GM13977 (cell line): Measurements from ENCODE around the gene BARX2.

ENCODE experiments used
- DNase-seq: peaks from one replicate; pipeline ENCODE4 v3.0.0; 2012; ENCODE audit warnings: low spot score
- CTCF ChIP-seq: IDR thresholded peaks from 2 replicates; pipeline ENCODE4 v1.5.1; 2012; ENCODE audit warnings: mild to moderate bottlenecking, control low read depth; ENCODE audit not compliant: insufficient read depth; ENCODE audit errors: extremely low read depth, missing control alignments
- in situ Hi-C: fragments of 300-500 bp; cut with MboI; formaldehyde crosslinking; loops from one replicate; pipeline ENCODE4 v1.12.0; 2022; ENCODE audit warnings: low sequenced_read_pairs, low pct_unique_long_range_greater_than_20kb, mixed read lengths, inconsistent platforms; ENCODE audit not compliant: unreplicated experiment

BARX2 gene

GRCh38 chr11:129396454-129396853, 20.8 kb downstream of the BARX2 start:
- no peak for TF ChIP-seq CTCF

GRCh38 chr11:129402206-129403171, 26.8 kb downstream of the BARX2 start:
- DNase-seq = no peak
- in situ Hi-C loops = no loop called here

More at GRCh38 chr11:129396454-129396853, 20.8 kb downstream of the BARX2 start:
- in situ Hi-C loops = no loop called here
- DNase-seq = no peak

GRCh38 chr11:129404731-129405130, 29.1 kb downstream of the BARX2 start:
- TF ChIP-seq CTCF = no peak
- in situ Hi-C loops = no loop called here
- DNase-seq = no peak

More at GRCh38 chr11:129402206-129403171, 26.8 kb downstream of the BARX2 start:
- no peak for TF ChIP-seq CTCF

- DNase-seq = no peak
- in situ Hi-C loops = no loop called here
- TF ChIP-seq CTCF = no peak
Observed at GRCh38 chr11:129408865-129409444, 33.3 kb downstream of the BARX2 start.

- in situ Hi-C loops = no loop called here
- DNase-seq = no peak
- TF ChIP-seq CTCF = no peak
Observed at GRCh38 chr11:129410395-129410960, 34.8 kb downstream of the BARX2 start.

- DNase-seq = no peak
- no peak for TF ChIP-seq CTCF
- in situ Hi-C loops = no loop called here
Observed at GRCh38 chr11:129412494-129412893, 36.8 kb downstream of the BARX2 start.
